ENCODE measurements around the gene TRDMT1. TPM values are rescaled to one million over a fixed set of nuclear protein-coding genes. Genes with fewer than 3 reads are reported as not detected.

Gene TRDMT1
- total RNA-seq, 2 donors from 2014 or later = 12.3 to 21.0 TPM

DNA sequence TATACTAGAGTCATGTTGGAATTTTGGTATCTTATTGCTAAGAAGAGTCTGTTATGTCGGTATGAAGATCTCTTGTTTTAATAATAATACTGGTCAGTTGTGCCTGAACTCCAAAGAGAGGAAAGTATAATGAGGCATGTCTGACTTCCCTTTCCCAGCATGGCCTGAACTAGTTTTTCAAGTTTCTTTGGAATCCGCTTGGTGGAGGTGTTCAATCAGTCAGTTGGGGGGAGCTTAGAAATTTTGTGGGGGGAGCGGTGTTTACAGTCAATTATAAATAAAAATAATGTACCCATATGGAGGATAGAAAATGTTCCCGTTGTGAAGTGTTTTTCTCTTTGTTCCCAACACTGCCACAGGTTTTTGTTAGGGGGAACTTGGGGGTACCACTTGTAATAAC, 1.5 kb upstream of the TRDMT1 start:
- Histone ChIP-seq H3K27me3 (replicated peaks; ENCODE audit: insufficient read depth) (no peaks in the 10 kb centered on the region), H3K27ac (peak overlapping the region in 1 of 2 donors; percentile 99), H3K9me3 (no peaks in the 10 kb centered on the region), H3K4me1 (ENCODE audit: control insufficient read depth in 1 of 2, low read depth in 2 of 2) (peaks cover 10 to 36% of the 10 kb centered on the region in 2 donors), H3K36me3 (no peaks in the 10 kb centered on the region), H3K4me3 (no peak overlapping the region)
- TF ChIP-seq, protein P1, sequence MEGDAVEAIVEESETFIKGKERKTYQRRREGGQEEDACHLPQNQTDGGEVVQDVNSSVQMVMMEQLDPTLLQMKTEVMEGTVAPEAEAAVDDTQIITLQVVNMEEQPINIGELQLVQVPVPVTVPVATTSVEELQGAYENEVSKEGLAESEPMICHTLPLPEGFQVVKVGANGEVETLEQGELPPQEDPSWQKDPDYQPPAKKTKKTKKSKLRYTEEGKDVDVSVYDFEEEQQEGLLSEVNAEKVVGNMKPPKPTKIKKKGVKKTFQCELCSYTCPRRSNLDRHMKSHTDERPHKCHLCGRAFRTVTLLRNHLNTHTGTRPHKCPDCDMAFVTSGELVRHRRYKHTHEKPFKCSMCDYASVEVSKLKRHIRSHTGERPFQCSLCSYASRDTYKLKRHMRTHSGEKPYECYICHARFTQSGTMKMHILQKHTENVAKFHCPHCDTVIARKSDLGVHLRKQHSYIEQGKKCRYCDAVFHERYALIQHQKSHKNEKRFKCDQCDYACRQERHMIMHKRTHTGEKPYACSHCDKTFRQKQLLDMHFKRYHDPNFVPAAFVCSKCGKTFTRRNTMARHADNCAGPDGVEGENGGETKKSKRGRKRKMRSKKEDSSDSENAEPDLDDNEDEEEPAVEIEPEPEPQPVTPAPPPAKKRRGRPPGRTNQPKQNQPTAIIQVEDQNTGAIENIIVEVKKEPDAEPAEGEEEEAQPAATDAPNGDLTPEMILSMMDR (IDR thresholded peaks at IDR 0.05) = no peak
- ATAC-seq (ENCODE audit: insufficient number of reproducible peaks, low FRiP score, low read depth) (no peak), DNase-seq (ENCODE audit: low spot score) (no peak)

DNA sequence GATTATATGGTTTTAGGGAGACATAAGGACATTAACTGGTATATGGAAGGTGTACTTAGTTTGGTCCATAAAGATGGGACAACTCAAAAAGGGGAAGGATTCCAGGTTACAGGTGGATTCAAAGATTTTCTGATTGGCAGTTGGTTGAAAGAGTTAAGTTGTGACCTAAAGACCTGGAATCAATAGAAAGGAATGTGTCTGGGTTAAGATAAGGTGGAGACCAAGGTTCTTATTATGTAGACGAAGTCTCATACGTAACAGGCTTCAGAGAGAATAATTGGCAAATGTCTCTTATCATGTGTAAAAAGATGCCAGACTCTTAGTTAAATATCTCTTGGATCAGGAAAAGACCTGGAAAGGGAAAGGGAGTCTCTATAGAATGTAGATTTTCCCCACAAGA, 1.0 kb upstream of the TRDMT1 start:
- Histone ChIP-seq H3K4me1 (ENCODE audit: control insufficient read depth in 1 of 2, low read depth in 2 of 2) (peaks cover 10 to 31% of the 10 kb centered on the region in 2 donors), H3K9me3 (no peaks in the 10 kb centered on the region), H3K27ac (peak overlapping the region; percentile 98 to 99), H3K36me3 (no peaks in the 10 kb centered on the region), H3K4me3 (no peak overlapping the region), H3K27me3 (replicated peaks; ENCODE audit: insufficient read depth) (no peaks in the 10 kb centered on the region)
- DNase-seq (ENCODE audit: low spot score) (no peak), ATAC-seq (ENCODE audit: insufficient number of reproducible peaks, low FRiP score, low read depth) (no peak)
- TF ChIP-seq, protein P1 (IDR thresholded peaks at IDR 0.05) = no peak

DNA sequence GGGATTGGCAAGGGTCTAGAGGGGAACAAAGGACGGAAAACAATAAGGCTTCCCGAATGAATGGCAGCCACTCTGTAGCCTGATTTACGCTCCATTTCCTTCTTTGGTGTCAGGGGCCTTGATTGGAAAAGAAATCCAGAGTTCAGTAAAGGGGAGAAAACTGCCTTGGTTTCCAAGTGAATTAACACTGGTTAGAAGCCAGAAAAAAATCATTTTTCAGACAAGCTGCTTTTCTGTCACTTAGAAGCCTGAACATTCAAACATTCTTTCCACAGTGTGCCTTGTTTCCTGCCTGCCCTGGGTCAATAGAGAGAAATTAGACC, 283 bp upstream of the TRDMT1 start:
- Histone ChIP-seq H3K4me3 (peak overlapping the region; percentile 94), H3K9me3 (no peaks in the 10 kb centered on the region), H3K36me3 (no peaks in the 10 kb centered on the region), H3K27ac (peak overlapping the region; percentile 98 to 99), H3K4me1 (ENCODE audit: control insufficient read depth in 1 of 2, low read depth in 2 of 2) (peaks cover 11 to 33% of the 10 kb centered on the region in 2 donors), H3K27me3 (replicated peaks; ENCODE audit: insufficient read depth) (no peaks in the 10 kb centered on the region)
- DNase-seq (ENCODE audit: low spot score) = no peak
- TF ChIP-seq, protein P1 (IDR thresholded peaks at IDR 0.05) = no peak
- ATAC-seq (ENCODE audit: insufficient number of reproducible peaks, low FRiP score, low read depth) = no peak

DNA sequence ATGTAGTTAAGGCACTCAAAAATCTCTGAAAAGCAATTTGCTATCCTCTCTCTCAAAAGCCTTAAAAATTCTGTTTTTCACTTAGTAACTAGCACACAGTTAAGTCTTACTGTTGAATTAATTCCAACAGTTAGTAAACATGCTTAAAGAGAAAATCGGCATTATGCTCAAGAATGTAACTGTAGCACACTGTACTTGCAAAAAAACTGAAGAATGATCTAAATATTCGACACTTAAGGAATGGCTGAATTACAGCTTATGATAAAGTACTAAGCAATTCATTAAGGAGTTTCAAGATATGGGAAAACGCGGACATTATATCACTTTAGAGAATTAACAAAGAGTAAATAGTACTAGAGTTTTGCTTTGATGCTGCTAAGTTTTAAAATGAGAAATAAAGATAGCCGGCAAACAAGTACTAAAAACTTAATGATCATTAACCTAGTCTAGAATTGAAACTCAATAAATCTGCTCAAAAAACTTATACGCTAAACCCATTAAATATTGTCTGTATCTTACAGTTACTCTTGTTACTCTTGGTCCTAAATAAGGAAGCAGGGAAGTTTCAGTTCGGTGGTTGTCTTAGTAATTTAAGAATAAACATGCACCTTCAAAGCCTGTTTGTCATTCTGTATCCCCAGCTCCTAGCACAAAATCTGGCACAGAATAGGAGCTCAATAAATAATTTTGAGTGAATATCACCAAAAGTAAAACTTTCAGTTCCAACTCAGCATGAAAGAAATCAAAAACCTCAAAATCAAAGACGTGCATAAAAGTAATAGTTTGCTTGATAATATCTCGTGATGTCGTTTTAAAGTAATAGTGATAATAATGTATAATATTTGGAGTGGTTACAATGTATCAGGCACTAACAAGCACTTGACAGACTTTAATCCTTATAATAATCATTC, 1.2 kb downstream of the TRDMT1 start:
- Histone ChIP-seq H3K36me3 (no peaks in the 10 kb centered on the region), H3K4me3 (peak overlapping the region; percentile 94), H3K27me3 (replicated peaks; ENCODE audit: insufficient read depth) (no peaks in the 10 kb centered on the region), H3K4me1 (ENCODE audit: control insufficient read depth in 1 of 2, low read depth in 2 of 2) (peaks cover 14 to 40% of the 10 kb centered on the region in 2 donors), H3K27ac (peak overlapping the region; percentile 98 to 99), H3K9me3 (no peaks in the 10 kb centered on the region)
- DNase-seq (ENCODE audit: low spot score) = no peak
- ATAC-seq (ENCODE audit: insufficient number of reproducible peaks, low FRiP score, low read depth) = no peak
- TF ChIP-seq, protein P1 (IDR thresholded peaks at IDR 0.05) = no peak

DNA sequence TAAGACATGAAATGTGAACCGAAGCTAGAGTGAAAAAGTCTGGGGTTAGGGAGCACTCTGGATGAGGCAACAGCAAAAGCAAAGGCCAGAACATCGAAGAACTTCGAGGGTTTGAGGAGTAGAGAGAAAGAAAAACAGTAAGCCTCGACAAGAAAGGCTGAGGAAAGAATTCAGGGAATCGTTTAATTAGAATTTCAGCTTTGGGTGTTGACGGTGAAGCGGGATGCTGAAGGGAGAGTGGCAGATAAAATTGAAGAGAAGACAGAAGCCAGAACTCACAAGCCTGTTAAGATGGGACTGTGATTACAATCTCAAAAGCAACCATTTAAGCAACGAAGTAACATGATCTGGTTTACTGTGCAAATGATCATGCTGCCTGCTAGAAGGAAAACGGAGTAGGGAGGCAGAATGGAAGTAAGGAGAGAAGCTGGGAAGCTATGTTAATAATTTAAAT, 2.1 kb downstream of the TRDMT1 start:
- Histone ChIP-seq H3K27ac (peak overlapping the region; percentile 98 to 99), H3K36me3 (no peaks in the 10 kb centered on the region), H3K27me3 (replicated peaks; ENCODE audit: insufficient read depth) (no peaks in the 10 kb centered on the region), H3K9me3 (no peaks in the 10 kb centered on the region), H3K4me3 (peak overlapping the region; percentile 94), H3K4me1 (ENCODE audit: control insufficient read depth in 1 of 2, low read depth in 2 of 2) (peaks cover 14 to 40% of the 10 kb centered on the region in 2 donors)
- DNase-seq (ENCODE audit: low spot score) (no peak), ATAC-seq (ENCODE audit: insufficient number of reproducible peaks, low FRiP score, low read depth) (no peak)
- TF ChIP-seq, protein P1 (IDR thresholded peaks at IDR 0.05) = no peak
